Stimulated activated CD8-positive, alpha-beta memory T cell treated with anti-CD3 and anti-CD28 coated beads, Interleukin-12 subunit alpha, Interleukin-12 subunit beta, amount 100 ng/mL, for 4 hours (primary cell): ENCODE measurements around the gene ANKRD63.

ENCODE experiments used
- DNase-seq: peaks from one replicate; pipeline ENCODE4 v3.0.0-alpha.2; 2020; ENCODE audit warnings: low read depth

The ANKRD63 gene

GRCh38 chr15:40279437-40280141, 3.3 kb downstream of the ANKRD63 start:
- peak; percentile 45 for DNase-seq

DNA sequence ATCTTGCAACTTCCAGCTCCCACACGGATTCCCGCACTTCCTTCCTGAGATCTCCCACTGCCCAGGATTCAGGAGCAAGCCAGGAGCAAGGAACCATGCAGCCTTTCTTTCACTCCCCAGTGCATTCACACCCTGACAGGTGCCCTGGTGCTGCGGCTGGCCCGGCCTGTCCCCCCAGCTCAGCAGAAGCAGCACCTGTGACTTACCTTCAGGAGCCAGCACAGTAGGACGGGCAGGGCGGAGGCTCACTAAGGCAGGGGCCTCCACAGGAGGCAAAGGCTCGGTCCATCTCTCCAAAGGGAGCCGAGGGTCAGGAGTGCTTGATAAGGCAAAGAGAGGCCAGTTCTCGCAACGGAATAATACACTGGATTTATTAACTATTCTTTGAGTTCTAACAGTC, 4.8 kb downstream of the ANKRD63 start:
- DNase-seq = no peak

DNA sequence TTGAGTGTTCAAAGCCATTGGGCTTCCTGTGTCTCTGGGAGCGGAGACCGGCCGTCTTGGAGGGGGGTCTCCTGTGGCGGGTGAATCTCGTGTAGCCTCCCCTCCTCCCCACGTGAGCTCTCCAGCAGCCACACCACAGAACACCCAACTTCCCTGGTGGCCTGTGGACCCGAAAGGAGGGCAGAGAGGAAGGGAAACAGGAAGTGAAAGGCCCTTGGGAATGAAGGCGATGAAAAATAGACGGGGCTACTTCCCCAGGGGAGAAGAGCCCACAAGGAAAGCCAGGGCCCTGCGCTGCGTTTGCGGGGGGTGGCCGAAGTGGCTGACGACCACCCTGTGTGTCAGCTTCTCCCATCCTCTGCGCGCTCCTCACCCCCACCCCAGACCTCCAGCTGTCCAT, 5.4 kb downstream of the ANKRD63 start:
- DNase-seq = no peak

DNA sequence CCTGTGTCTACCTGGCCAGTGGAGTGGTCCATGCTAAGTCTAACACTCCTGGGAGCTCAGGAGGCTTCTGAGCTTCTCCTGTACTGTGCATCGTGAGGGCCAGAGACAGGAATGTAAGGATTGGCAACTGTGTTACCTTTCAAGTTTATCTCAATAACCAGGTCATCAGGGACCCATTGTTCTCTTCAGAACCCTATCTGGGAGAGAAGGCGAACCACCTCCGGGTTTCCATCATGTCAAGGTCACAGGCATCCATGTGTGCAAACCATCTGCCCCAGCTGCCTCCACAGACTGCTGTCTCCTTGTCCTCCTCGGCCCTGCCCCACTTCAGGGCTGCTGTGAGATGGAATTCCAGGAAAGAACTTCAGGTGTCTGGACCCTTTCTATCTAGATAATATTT, 5.9 kb downstream of the ANKRD63 start:
- DNase-seq = no peak

- no peak for DNase-seq
Observed at GRCh38 chr15:40275954-40276353, 6.9 kb downstream of the ANKRD63 start.

DNA sequence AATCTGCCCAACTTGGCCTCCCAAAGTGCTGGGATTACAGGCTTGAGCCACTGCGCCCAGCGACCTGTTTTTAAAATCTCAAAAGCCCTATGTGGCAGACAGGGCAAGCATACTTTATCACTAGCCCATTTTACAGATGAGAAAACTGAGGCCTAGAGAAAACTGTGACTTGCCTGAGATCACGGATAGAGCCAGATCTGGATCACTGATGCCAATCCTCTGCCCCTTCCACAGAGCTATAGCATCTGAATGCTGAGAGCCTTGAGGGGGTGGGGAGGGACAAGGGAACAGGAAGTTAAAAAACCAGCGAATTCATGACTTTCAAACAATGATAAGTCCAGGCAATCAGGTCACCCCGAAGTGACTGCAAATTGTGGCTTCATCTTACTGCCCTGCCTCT, 7.3 kb downstream of the ANKRD63 start:
- no peak for DNase-seq

GRCh38 chr15:40274350-40275274, 8.3 kb downstream of the ANKRD63 start:
- DNase-seq = peak; percentile 69

- DNase-seq = no peak
Observed at GRCh38 chr15:40273428-40273827, 9.4 kb downstream of the ANKRD63 start.

GRCh38 chr15:40272485-40273056, 10.3 kb downstream of the ANKRD63 start:
- no peak for DNase-seq

- no peak for DNase-seq
Observed at GRCh38 chr15:40271685-40272484, 11.0 kb downstream of the ANKRD63 start.

DNA sequence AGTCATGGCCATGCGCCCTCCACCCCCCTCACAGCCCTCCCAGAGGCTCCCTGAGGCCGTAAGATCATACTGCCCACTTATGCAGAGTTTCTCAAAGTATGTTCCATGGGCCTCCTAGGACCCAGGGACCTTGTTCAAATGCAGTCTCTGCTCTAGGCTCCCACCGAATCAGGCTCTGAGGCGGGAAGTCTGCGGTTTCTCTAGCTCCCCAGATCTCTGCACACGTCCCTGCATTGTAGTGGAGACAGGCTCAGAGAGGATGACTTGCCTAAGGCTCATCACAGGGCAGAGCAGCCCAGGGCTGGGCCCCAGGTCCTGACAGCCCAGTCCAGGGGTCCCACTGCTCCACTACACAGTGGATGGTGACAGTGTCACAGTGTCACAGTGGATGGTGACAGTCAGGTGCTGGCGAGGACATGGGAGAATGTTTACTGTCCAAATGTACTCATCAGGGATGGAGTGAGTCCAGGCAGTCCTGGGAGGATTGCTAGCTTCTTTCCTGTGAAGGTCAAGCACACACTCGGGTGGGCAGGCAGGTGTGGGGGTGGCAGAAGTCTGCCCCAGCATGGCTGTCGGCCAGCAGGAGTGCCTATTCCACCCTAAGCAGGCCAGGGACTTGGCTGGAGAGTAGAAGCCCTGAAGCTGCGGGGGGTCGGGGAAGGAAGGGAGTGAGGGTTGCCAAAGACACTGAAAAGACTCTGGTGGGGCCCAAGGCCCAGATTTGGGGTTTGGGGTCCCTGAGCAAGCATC, 12.4 kb downstream of the ANKRD63 start:
- no peak for DNase-seq

DNA sequence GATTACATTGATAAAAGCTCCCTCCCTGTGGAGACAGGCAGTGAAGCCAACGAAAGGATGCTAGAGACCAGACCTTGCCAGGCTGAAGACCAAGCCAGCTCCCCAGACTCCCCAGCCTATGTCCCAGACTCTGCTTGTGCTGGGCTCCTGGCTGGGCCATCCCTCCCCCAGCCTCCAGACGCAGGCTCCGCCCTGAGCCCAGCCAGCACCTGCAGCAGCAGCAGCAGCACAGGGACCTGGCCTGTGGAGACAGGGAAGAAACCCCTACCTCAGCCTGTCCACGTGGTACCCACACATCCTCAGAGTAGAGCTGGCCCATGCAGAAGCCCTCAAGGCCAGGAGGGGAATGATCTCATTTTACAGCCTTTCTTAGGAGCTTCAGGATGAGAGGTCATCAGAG, 13.3 kb downstream of the ANKRD63 start:
- DNase-seq = no peak

DNA sequence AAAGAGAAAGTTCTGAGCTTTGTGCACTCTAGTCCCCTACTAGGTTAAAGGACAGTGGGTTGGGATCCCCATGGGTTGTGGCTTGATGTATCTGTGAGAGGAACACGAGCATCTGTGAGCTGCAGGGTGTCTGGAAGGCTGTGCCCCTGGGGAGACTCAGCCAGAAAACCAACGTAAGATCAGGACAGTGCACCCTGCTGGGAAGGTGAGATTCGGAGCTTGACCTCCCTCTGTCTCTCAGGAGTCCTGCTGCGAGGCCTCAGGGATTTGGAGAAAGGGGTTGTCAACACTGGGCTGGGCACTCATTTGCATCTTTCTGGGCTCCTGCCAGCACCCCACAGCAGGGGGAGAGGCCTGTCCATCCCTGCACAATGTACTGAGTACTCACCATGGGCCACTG, 15.2 kb downstream of the ANKRD63 start:
- no peak for DNase-seq

- no peak for DNase-seq
Observed at GRCh38 chr15:40266828-40267304, 16.0 kb downstream of the ANKRD63 start.

GRCh38 chr15:40265875-40266274, 17.0 kb downstream of the ANKRD63 start:
- DNase-seq = no peak

- no peak for DNase-seq
Observed at GRCh38 chr15:40265355-40265754, 17.5 kb downstream of the ANKRD63 start.

DNA sequence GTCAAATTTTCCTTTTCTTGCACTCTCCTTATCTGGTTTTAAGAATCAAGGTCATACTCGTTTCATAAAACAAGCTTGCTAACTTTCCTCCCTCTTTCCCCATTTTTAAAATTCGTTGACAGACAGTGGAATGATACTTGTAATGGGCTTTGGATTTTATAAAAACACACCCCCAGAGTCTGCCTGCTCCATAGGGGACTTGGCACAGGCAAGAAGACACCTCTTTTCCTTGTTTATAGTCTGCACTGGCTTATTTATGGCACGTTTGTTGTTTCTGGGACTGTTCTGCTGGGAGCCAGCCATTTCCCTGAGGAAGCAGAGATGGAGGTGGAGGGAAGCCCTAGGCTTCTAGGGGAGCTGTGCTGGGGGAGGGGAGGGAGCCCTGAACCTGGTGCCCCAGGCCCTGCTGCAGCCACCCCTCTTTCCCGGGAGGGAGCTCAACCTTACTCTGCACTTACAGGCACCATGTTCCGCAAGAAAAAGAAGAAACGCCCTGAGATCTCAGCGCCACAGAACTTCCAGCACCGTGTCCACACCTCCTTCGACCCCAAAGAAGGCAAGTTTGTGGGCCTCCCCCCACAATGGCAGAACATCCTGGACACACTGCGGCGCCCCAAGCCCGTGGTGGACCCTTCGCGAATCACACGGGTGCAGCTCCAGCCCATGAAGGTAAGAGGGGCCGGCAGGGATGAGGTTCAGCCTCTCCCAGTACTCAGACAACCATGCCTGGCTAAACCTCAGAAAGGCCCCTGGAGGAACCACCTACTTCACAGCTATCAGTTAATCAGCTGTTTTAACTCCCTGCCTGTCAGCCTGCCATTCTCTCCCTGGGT, 18.3 kb downstream of the ANKRD63 start:
- DNase-seq = no peak

- DNase-seq = no peak
Observed at GRCh38 chr15:40263024-40263754, 19.7 kb downstream of the ANKRD63 start.

DNA sequence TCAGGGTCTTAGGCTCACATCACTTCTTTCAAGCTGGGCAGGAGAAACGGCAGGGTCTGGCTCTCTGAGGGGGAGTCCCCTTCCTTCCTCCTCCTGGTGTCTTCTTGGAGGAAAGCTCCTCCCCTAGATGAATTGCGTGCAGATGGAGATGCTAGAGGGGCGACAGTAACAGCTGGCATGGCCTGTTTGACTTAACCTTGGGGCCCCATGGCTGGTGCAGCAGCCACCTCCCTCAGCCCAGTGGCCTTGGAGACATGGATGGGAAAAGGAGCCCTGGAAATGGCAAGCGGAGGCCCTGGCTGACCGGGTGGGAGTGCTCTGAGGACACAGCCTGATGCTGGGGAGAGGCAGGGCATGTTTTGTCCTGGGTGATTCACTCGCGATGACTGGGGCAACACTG, 23.8 kb downstream of the ANKRD63 start:
- no peak for DNase-seq

GRCh38 chr15:40258544-40258943, 24.3 kb downstream of the ANKRD63 start:
- DNase-seq = no peak
